Liver (tissue), 9 donors: ENCODE measurements around the gene AKAP7. TPM values are rescaled to one million over a fixed set of nuclear protein-coding genes. Genes with fewer than 3 reads are reported as not detected.

Source experiments
- DNase-seq: peaks from one replicate; pipeline ENCODE4 v3.0.0-alpha.2; 2017; ENCODE audit warnings: low spot score
- H3K27ac ChIP-seq, 2 donors: one replicate each; pipeline ENCODE4 v1.7.0; 2013; ENCODE audit warnings: inconsistent platforms in 2 of 2, low read length in 2 of 2, control low read depth in 1 of 2, low read depth in 1 of 2, mild to moderate bottlenecking in 1 of 2
- H3K27me3 ChIP-seq, 4 donors: one replicate each; pipeline versions ENCODE4 v1.6.1 to v1.7.0; 2013; ENCODE audit warnings: low read length in 3 of 4, inconsistent platforms in 1 of 4, mild to moderate bottlenecking in 1 of 4, moderate library complexity in 1 of 4; ENCODE audit not compliant: control insufficient read depth in 4 of 4, insufficient read depth in 4 of 4
- H3K36me3 ChIP-seq, 4 donors: one replicate each; pipeline versions ENCODE4 v1.6.1 to v1.7.0; 2013; ENCODE audit warnings: low read length in 3 of 4, mild to moderate bottlenecking in 3 of 4, low read depth in 1 of 4, moderate library complexity in 1 of 4; ENCODE audit not compliant: control insufficient read depth in 4 of 4, insufficient read depth in 3 of 4
- H3K4me1 ChIP-seq, 4 donors: one replicate each; pipeline versions ENCODE4 v1.6.1 to v1.7.0; 2013; ENCODE audit warnings: low read length in 3 of 4, mild to moderate bottlenecking in 3 of 4, moderate library complexity in 1 of 4; ENCODE audit not compliant: control insufficient read depth in 4 of 4, insufficient read depth in 4 of 4
- H3K4me3 ChIP-seq, 3 donors: one replicate each; pipeline versions ENCODE4 v1.6.1 to v1.7.0; 2013; ENCODE audit warnings: low read length in 3 of 3, control low read depth in 1 of 3, low read depth in 1 of 3, mild to moderate bottlenecking in 1 of 3
- H3K9ac ChIP-seq, 2 donors: one replicate each; pipeline ENCODE4 v1.7.0; 2013; ENCODE audit warnings: low read length in 2 of 2, mild to moderate bottlenecking in 2 of 2, moderate library complexity in 2 of 2, control low read depth in 1 of 2, low read depth in 1 of 2
- H3K9me3 ChIP-seq, 4 donors: one replicate each; pipeline versions ENCODE4 v1.6.1 to v1.7.0; 2013; ENCODE audit warnings: low read length in 3 of 4; ENCODE audit not compliant: control insufficient read depth in 4 of 4
- ATF3 ChIP-seq: IDR thresholded peaks from 2 replicates; pipeline ENCODE4 v1.6.1; 2016; ENCODE audit warnings: antibody characterized with exemption
- CTCF ChIP-seq: fragments of 150-350 bp; IDR thresholded peaks from 2 replicates; pipeline ENCODE4 v1.5.1; 2017; ENCODE audit warnings: improper control_type of control experiment, low read depth, low read length; ENCODE audit not compliant: missing input control
- EGR1 ChIP-seq, 2 donors: IDR thresholded peaks; 2 replicates each; pipeline ENCODE4 v1.6.1; 2016 to 2018; ENCODE audit warnings: antibody characterized with exemption in 2 of 2, low read depth in 2 of 2
- FOXA1 ChIP-seq: IDR thresholded peaks from 2 replicates; pipeline ENCODE4 v1.6.1; 2016; ENCODE audit warnings: antibody characterized with exemption
- FOXA2 ChIP-seq: IDR thresholded peaks from 2 replicates; pipeline ENCODE4 v1.6.1; 2016; ENCODE audit warnings: antibody characterized with exemption
- GABPA ChIP-seq, 2 donors: IDR thresholded peaks in 1 of 2; conservative IDR thresholded peaks in 1 of 2; 2 replicates each; pipeline ENCODE4 v1.6.1; 2016; ENCODE audit warnings: antibody characterized with exemption in 2 of 2, mild to moderate bottlenecking in 1 of 2, moderate library complexity in 1 of 2
- HNF4A ChIP-seq, 2 donors: conservative IDR thresholded peaks; 2 replicates each; pipeline ENCODE4 v1.6.1; 2016; ENCODE audit warnings: antibody characterized with exemption in 2 of 2, mild to moderate bottlenecking in 2 of 2
- HNF4G ChIP-seq: IDR thresholded peaks from 2 replicates; pipeline ENCODE4 v1.6.1; 2016; ENCODE audit warnings: antibody characterized with exemption
- JUND ChIP-seq, 2 donors: IDR thresholded peaks; 2 replicates each; pipeline ENCODE4 v1.6.1; 2016; ENCODE audit warnings: antibody characterized with exemption in 2 of 2
- MAX ChIP-seq: IDR thresholded peaks from 2 replicates; pipeline ENCODE4 v1.6.1; 2016; ENCODE audit warnings: antibody characterized with exemption
- NR2F2 ChIP-seq: IDR thresholded peaks from 2 replicates; pipeline ENCODE4 v1.6.1; 2016; ENCODE audit warnings: antibody characterized with exemption
- RAD21 ChIP-seq, 2 donors: IDR thresholded peaks; 2 replicates each; pipeline ENCODE4 v1.6.1; 2016; ENCODE audit warnings: antibody characterized with exemption in 2 of 2, mild to moderate bottlenecking in 2 of 2
- RXRA ChIP-seq, 2 donors: IDR thresholded peaks; 2 replicates each; pipeline ENCODE4 v1.6.1; 2017 to 2018; ENCODE audit warnings: antibody characterized with exemption in 2 of 2, mild to moderate bottlenecking in 1 of 2
- SP1 ChIP-seq: IDR thresholded peaks from 2 replicates; pipeline ENCODE4 v1.6.1; 2018; ENCODE audit warnings: antibody characterized with exemption, mild to moderate bottlenecking
- TAF1 ChIP-seq: conservative IDR thresholded peaks from 2 replicates; pipeline ENCODE4 v1.6.1; 2016; ENCODE audit warnings: antibody characterized with exemption, mild to moderate bottlenecking
- YY1 ChIP-seq: IDR thresholded peaks from 2 replicates; pipeline ENCODE4 v1.6.1; 2016; ENCODE audit warnings: antibody characterized with exemption, mild to moderate bottlenecking
- WGBS: extraction: QIAGEN DNeasy Blood & Tissue Kit; methylation state at CpG from one replicate; pipeline ENCODE4 v1.1.7; 2013; 5-methylcytosine and 5-hydroxymethylcytosine counted together
- polyA plus RNA-seq, 2 donors: library from polyadenylated mRNA; stranded (reverse) in 1 of 2; unstranded in 1 of 2; fragments of 200-250 nt in 1 of 2; fragments of >200 nt in 1 of 2; fragmentation: Nextera tagmentation in 1 of 2; extraction: Ambion mirVana in 1 of 2; gene quantifications; one replicate each; pipeline versions ENCODE4 v1.2.1 to v1.2.3, GENCODE V29; 2013 to 2015
- total RNA-seq, 2 donors: library from RNA; depleted of rRNA; stranded (reverse); fragments of >200 nt; gene quantifications; one replicate each; pipeline ENCODE4 v1.2.3, GENCODE V29; 2014
- donor health status: healthy.
- donor health status: healthy.
- donor health status: healthy.
- donor health status: healthy.
- donor health status: healthy.

Gene AKAP7
- total and polyA plus RNA-seq, 4 donors = 7.9 to 25.4 (median 17.7) TPM

- TF ChIP-seq ATF3 (no peak), RAD21 (IDR thresholded peaks at IDR 0.05) (no peak)
Measured at GRCh38 chr6:131244942-131245341, 109.7 kb downstream of the AKAP7 start (continued).

- peak overlapping the region in 1 of 2 donors; percentile 66 for H3K9ac ChIP-seq
- no peaks in the 10 kb centered on the region for H3K9me3 ChIP-seq
- no peak overlapping the region for H3K27ac ChIP-seq
- TF ChIP-seq JUND (IDR thresholded peaks at IDR 0.05) = no peak
- TF ChIP-seq FOXA1 = no peak
- peak; percentile 32 for TF ChIP-seq YY1
- no peak for TF ChIP-seq HNF4A (conservative IDR thresholded peaks at IDR 0.05)
- no peak for TF ChIP-seq EGR1 (IDR thresholded peaks at IDR 0.05; ENCODE audit: low read depth in 2 of 2)
- TF ChIP-seq FOXA2 = no peak
- TF ChIP-seq ATF3 = no peak
- no peak for TF ChIP-seq RXRA (IDR thresholded peaks at IDR 0.05)
- no peak for TF ChIP-seq GABPA (IDR thresholded peaks at IDR 0.05 in 1 of 2, conservative IDR thresholded peaks at IDR 0.05 in 1 of 2)
- no peak for TF ChIP-seq CTCF
- TF ChIP-seq SP1 = no peak
- no peak for TF ChIP-seq HNF4G
- no peak for TF ChIP-seq NR2F2
- TF ChIP-seq MAX = no peak
- TF ChIP-seq RAD21 (IDR thresholded peaks at IDR 0.05) = peak; percentile 39 to 54
- TF ChIP-seq TAF1 = no peak
- peak; percentile 36 for DNase-seq
- WGBS = 14% methylated on average over 9 of the region's 9 CpGs
- H3K36me3 ChIP-seq = no peaks in the 10 kb centered on the region
- H3K4me3 ChIP-seq = peak overlapping the region; percentile 0 to 69 (median 46)
- H3K27me3 ChIP-seq = no peaks in the 10 kb centered on the region
- H3K4me1 ChIP-seq = peaks cover 0 to 7% (median 0%) of the 10 kb centered on the region in 4 donors
Measured at GRCh38 chr6:131250122-131250521, 114.9 kb downstream of the AKAP7 start.

- Histone ChIP-seq H3K27ac (no peak overlapping the region), H3K4me1 (peaks cover 0 to 7% (median 0%) of the 10 kb centered on the region in 4 donors), H3K9me3 (no peaks in the 10 kb centered on the region), H3K36me3 (no peaks in the 10 kb centered on the region), H3K9ac (peak overlapping the region in 1 of 2 donors; percentile 66), H3K4me3 (no peak overlapping the region), H3K27me3 (no peaks in the 10 kb centered on the region)
- TF ChIP-seq TAF1 (no peak), FOXA2 (no peak), YY1 (no peak), CTCF (no peak), HNF4A (conservative IDR thresholded peaks at IDR 0.05) (no peak), SP1 (no peak), RXRA (IDR thresholded peaks at IDR 0.05) (no peak), RAD21 (IDR thresholded peaks at IDR 0.05) (no peak), HNF4G (no peak), MAX (no peak), ATF3 (no peak), FOXA1 (no peak), EGR1 (IDR thresholded peaks at IDR 0.05; ENCODE audit: low read depth in 2 of 2) (no peak), GABPA (IDR thresholded peaks at IDR 0.05 in 1 of 2, conservative IDR thresholded peaks at IDR 0.05 in 1 of 2) (no peak), NR2F2 (no peak)
- no peak for DNase-seq
- 69% methylated on average over 3 of the region's 3 CpGs for WGBS
Measured at GRCh38 chr6:131250936-131251335, 115.7 kb downstream of the AKAP7 start.
